COLO829 (cell line): ENCODE data around the gene DBNL.

Experiments
- DNase-seq: peaks from one replicate; pipeline ENCODE4 v3.0.0; 2012; ENCODE audit warnings: low spot score

Gene DBNL

DNA sequence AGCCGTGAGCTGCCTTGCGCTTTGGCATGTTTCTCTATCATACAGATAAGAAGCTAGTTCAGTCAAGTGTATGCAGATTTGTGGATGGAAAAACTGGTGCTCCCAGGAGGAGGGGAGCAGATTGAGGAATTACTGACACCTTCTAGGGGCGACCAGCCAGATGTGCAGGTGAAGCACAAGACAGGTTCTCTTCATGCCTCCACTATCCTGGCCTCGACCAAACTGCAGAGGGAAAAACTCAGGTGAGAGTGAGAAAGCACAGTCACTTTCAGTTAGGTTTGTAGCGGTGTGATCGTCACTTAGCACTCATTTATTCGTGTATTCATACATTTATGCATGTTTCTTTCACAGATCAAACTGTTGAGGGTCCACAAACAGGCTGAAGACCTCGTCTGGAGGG is 600 bp upstream of the DBNL start:
- no peak for DNase-seq

DNA sequence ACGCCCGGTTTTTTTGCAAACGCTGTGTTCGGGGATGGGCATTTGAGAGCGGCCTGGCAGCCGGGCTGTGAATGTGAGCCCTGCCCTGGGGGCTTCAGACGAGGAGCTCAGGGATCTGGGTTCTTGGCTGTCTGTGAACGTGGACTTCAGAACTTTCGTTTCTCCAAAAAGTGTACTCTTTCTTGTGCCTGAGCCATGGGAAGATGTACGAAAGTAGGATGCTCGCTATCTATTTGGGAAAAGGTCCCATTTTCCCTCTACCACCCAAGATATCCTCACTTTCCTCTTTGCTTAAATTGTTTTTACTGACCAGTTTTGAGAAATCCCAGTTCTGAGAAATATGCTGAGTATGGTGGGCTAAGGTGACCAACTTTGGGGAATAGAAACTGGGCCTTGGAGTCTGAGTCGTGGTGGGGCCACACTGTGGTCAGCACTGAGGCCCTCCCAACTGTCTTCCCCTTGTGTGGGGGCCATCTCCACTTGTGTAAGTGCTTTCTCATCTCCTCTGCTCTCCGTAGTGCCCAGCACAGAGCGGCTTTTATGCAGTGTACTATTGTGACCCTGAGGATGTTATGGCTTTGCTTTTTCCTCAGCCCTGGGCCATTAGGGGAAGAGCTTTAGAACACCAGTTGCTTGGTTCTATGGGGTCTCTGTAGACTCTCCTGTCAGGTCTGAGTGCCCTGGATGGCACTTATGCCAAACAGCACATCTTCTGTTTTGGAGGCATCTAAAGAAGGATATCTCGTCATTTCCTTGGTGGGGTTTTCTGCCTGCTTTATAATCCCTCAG is 918 bp downstream of the DBNL start:
- DNase-seq, result no peak

DNA sequence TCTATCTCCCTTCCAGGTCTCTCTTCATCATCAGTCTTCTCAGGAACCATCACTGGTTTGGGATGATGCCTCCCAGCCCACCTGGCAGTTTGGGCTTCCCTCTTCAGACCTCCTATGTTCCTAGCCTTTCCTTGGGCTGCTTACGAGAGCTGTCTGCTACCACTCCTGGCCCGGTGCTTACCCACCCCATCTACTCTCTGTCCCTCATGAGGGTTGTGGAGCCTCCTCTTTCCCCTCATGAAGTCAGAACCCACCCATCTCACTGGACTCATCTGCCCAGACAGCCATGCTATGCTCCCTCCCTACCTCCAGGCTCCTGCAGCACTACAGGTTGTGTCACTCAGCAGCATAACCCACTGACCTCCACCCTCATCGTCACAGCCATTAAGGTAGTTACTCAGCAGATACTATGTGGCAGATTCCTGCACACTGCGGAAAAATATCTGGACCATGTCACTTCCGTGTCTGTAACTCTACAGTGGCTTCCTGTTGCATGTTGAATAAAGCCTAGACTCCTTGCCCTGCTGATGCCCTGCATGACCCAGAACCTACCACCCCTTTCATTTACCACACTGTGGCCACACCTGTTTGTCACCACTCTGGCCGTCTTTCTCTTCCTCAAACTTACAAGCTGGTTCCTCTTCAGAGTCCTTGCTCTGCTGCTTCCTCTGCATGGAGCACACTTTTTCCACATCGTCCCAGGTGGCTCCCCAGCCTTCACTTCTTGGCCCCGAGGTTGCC is 2.0 kb downstream of the DBNL start:
- no peak for DNase-seq

DNA sequence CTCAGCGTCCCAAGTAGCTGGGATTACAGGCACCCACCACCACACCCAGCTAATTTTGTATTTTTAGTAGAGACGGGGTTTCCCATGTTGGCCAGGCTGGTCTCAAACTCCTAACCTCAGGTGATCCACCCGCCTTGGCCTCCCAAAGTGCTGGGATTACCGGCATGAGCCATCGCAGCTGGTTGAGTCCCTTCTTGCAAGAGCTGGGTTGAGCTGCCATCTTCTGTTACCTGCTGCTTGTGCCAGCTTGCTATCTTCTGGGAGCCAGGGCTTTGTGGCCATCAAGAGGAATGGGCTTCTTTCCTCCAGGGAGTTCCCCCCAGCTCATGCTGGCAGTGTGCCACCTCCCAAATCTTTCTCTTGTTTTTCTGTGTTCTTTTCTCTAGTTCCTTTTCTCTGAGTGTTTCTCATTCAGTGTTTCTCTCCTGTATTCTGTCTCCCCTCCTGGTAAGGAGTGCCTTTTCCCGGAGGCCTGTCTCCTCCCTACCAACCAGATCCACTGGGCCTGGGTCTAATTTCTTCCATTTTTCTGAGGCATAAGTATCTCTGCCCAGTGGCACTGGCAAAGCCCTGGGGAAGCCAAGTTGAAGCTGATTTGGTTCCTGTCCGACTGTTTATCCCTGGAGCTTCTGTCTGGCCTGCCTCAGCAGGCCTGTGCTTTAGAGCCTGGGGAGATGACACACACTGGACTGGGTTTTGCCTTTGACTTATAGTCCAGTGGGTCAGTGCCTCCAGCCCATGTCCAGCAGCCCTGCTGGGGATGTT is 3.7 kb downstream of the DBNL start:
- no peak for DNase-seq

DNA sequence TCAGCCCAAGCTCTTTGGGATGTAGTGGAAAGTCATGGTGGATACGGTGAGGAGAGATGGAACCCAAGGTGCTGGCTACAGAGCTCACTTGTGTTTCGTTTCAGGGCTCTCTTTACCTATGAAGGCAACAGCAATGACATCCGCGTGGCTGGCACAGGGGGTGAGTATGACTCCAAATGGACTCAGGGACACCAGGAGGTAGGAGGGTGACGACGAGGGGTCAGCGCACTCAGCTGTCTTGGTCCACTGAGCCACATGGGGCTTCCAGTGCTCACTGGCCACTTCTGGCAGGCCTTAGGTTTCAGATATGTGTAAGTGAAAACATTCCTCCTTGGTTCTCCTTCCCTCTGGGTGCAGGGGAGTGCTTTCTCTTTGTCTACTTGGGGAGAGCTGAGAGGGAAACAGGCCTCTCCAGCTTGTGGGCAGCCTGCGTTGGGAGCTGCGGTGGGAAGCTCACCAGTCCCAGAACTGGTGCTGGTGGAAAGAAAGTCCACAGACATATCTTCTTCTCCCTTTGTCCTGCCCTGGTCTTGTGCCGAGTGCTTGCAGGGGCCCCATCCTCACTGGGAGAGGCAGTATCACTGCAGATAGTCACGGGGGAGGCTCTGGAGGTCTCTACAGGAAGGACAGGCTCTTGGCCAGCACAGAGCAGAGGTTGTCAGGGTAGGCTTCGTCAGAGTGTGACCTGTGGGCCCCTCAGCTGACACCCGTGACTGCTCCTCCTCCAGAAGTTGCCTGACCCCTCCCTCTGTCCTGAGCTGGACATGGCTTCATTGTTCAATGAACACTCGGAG is 5.8 kb downstream of the DBNL start:
- DNase-seq, result no peak

DNA sequence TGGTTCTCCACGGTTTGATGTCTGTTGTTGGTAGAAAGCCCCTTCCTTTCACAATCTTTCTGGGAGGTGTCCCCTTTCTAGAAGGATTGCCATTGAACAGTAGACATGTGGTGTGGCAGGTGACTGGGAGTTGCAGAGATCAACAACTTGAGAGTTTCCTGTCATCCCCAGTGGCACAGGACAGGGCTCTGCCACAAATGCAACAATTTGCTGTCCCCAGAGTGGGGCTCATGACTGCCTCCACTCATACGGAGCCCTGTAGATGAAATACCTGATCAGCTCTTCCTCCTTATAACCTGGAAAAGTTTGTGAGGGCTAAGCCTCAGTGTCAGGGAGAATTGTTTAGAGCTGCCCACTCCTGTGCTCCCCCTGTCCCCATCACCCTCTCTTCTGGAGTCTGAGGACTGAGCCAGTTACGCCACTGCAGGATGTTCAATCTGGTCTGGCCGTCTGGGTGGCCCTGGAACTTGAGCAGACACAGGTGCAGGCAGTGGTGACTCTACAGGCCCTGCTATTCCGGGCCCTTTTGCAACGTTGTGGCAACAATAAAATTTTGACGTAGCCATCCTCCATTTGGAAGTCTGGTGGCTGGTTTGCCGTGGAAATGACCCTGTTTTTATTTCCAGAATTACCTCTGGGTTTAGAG is 6.5 kb downstream of the DBNL start:
- no peak for DNase-seq

DNA sequence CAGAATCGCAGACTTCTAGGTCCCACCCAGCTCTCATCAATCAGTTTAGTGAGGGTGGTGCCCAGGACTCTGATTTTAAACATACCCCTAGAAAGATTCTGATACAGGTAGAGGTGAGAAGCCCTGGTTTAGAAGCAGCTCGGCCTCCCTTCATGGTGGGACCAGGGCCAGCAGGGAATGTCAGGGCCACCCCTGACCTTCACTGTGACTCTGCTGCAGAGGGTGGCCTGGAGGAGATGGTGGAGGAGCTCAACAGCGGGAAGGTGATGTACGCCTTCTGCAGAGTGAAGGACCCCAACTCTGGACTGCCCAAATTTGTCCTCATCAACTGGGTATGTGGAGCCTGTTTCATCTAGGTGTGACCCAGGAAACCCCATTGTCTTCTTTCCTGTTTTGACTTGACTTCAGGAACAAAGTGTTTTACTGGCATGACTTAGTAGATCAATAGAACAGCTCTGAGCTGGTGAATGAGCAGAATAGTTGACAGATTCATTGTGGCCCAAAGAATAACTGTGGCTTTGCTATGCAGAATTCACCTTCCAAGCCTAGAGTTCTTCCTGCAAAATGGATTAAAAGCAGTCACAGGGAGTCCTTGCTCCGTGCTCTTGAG is 7.2 kb downstream of the DBNL start:
- no peak for DNase-seq

DNA sequence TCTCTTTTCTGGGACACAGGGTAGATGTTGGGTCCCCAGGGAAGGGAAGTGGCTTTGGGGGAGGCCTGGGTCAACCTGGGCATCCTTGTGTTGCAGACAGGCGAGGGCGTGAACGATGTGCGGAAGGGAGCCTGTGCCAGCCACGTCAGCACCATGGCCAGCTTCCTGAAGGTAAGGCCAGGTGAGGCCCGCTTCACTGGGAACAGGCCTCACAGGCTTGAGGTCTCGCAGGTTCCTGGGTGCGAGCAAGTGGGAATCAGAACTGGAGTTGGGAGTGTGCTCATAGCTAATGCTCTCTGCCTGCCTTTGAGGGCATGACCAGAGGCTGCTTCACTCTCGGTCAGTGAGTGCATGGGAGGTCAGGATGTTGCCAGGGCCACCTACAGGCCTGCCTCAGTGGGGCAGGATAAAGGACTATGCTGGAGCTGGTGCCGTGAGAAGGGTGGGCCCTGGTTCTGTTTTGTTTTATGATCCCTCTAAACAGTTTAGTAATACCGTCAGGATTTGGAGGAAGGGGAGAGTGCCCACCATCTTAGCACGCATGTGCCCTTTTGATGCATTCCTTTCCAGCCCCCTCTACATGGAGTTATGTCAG is 8.4 kb downstream of the DBNL start:
- DNase-seq, result no peak

DNA sequence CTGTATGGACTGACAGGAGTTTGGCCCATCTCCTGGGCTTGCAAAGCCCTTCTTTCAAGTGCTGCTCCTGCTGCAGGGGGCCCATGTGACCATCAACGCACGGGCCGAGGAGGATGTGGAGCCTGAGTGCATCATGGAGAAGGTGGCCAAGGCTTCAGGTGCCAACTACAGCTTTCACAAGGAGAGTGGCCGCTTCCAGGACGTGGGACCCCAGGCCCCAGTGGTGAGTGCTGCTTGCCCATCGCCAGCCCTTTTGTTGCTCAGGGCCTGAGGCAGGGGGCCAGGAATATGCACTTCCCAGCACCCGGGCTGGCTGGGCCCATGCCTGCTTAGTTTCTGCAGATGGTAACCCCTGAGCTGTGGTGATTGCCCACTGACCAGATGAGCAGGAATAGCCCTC is 12.2 kb downstream of the DBNL start:
- DNase-seq, result no peak

DNA sequence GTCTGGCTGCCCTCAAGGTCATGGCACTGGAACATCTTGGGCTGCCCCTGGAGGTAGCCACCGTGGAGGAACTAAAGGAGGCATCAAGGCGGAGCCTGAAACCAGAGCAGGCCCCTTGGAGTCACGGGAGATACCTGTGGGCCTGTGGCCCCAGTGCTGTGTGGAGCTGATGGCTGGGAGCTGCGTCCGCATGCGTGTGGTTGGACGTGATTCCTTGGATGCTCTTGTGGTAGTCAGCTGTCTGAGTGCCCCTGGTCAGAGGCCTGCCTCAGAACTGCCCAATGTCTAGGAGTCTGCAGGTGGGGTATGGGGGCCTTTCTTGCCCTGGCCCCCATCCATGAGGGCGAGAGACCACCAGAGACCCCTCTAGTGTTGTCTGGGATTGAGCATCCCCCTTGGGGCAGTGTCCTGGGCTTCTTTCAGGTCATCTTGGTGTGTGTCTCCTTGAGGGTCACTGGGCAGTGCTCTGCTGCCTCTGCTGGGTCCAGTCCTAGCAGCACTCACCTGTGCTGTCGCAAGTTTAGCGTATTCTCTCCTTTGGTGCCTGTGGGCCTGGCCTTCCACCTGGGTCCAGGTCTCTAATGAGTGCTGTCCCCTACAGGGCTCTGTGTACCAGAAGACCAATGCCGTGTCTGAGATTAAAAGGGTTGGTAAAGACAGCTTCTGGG is 12.8 kb downstream of the DBNL start:
- DNase-seq, result no peak

DNA sequence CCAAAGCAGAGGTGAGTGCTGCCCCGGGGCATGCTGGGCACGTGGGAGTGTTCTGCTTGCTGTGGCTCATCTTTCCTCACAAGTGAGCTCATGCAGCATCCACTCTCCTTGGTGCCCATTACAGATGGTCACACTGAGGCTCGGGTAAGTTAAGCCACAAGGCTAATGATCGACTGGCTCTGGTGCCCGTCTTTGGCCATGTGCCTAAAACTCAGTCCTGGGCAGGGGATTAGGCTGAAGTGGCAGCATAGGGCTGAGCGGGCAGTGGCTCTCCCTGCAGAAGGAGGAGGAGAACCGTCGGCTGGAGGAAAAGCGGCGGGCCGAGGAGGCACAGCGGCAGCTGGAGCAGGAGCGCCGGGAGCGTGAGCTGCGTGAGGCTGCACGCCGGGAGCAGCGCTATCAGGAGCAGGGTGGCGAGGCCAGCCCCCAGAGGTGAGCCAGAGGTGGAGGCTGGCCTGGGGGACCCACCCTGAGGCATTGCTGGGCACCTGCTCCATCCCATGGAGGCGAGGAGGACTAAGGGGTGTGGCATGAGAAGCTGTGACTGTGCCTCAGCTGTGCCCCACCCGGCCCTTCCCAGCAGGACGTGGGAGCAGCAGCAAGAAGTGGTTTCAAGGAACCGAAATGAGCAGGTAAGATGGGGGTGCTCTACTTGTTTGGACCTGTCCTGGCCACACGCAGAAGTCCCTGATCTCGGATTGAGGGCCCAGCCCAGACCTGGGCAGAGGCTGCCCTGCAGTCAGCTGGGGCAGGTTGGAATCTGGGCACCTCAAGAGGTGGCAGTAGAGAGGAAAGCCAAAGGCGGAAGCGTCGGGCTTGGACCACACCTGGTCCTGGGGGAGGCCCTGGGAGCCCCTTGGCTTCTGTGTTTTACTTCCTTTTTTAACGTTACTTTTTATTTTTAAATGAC is 13.6 kb downstream of the DBNL start:
- no peak for DNase-seq

DNA sequence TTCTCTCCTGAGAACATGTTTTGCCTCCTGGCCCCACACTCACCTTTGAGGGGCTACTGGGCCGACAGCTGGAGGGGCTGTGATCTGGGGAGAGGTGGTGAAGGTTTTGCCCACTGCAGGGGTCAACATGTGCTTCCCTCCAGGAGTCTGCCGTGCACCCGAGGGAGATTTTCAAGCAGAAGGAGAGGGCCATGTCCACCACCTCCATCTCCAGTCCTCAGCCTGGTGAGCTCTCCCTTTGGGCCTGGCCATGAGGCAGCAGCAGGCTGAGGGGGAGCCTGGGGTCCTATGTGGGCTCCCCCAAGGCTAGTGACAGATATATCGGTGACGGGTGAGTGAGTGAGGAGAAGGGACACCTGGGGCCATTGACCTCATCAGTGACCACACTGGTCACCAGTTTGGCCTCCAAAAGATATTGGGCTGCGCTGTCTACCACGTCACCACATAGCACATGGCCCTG is 14.3 kb downstream of the DBNL start:
- DNase-seq, result no peak

DNA sequence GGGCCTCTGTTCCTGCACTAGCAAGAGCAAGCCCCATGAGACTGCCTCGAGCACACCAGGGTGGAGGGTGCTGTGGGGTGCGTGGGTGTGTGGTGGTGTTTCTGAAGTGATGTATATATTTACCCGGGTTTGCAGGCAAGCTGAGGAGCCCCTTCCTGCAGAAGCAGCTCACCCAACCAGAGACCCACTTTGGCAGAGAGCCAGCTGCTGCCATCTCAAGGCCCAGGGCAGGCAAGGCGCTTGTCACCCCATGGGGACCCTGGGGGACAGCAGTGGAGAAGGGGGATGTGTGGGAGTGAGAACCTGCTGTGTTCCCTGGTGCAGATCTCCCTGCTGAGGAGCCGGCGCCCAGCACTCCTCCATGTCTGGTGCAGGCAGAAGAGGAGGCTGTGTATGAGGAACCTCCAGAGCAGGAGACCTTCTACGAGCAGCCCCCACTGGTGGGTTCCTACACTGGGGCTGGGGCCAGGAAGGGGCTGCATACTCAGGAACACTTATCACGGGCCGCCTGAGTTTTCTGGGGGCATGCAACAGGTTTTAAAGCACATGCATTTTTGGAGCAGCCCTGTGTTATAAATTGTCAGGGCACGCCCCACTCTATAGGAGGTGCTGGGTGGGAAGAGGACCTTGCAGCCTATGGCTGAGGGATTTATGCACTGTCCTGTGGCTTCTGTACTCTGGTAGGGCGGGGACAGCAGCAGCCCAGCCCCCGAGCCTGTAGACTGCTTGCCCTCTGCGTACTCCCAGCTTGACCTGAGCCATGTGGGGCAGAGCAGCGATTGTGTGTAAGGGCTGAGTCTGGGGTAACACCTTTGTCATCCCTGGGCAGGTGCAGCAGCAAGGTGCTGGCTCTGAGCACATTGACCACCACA is 15.0 kb downstream of the DBNL start:
- DNase-seq, result no peak

DNA sequence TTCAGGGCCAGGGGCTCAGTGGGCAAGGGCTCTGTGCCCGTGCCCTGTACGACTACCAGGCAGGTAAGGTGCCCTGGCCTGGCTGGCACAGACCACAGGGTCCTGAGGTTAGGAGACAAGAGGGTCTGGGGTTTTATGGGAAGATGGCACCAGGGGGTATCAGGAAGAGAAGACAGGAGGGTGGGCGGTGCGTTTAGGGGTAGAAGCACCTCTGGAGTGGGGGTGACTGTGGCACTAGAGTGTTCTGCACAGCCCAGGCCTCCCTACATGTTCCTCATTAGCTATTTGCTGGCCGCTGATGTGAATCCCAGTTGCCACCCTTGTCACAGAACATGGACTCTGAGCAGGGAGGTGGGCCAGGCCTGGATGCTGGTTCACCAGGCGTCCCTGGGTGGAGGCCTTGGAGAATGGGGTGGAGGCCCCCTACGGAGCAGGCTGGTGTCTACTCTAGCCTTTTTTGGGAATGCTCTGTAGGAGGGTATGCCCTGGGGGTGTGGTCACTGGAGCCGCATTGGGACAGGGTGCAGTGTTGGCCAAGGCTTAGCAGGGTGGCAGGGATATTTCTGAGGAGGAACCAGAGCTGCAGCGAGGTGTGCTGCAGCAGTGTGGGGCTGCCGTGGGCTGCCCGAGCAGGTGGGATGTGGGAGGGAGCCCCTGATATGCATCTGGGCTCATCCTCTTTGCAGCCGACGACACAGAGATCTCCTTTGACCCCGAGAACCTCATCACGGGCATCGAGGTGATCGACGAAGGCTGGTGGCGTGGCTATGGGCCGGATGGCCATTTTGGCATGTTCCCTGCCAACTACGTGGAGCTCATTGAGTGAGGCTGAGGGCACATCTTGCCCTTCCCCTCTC is 15.8 kb downstream of the DBNL start:
- no peak for DNase-seq

DNA sequence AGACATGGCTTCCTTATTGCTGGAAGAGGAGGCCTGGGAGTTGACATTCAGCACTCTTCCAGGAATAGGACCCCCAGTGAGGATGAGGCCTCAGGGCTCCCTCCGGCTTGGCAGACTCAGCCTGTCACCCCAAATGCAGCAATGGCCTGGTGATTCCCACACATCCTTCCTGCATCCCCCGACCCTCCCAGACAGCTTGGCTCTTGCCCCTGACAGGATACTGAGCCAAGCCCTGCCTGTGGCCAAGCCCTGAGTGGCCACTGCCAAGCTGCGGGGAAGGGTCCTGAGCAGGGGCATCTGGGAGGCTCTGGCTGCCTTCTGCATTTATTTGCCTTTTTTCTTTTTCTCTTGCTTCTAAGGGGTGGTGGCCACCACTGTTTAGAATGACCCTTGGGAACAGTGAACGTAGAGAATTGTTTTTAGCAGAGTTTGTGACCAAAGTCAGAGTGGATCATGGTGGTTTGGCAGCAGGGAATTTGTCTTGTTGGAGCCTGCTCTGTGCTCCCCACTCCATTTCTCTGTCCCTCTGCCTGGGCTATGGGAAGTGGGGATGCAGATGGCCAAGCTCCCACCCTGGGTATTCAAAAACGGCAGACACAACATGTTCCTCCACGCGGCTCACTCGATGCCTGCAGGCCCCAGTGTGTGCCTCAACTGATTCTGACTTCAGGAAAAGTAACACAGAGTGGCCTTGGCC is 16.6 kb downstream of the DBNL start:
- no peak for DNase-seq

DNA sequence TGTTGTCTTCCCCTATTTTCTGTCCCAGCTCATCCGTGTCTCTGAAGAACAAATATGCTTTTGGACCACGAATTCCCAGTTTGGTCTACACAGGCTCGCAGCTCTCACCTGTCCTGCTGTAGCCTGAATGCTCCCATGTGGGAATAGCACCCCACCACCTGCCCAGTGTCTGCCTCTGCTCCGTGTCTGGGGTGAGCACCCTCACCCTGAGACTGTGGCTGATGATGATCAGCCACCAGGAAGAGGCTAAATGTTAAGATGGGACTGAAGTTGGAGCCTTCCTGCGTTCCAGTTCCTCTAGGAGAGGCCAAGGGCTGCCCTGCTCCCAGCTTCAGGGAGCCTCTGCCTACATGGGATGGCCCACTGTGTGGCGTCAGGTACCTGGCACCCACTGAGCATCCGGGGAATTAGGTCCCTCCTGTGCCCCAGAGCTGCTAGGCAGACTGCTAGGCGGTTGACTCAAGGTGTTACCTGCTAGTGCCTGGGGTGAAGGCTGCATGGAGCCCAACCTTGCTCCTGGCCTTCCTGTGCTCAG is 17.2 kb downstream of the DBNL start:
- no peak for DNase-seq
